Smooth muscle cell (in vitro differentiated cells): ENCODE results near the gene TTLL5. TPM values are rescaled to one million over a fixed set of nuclear protein-coding genes. Genes with fewer than 3 reads are reported as not detected.

ENCODE experiments used
- DNase-seq: peaks from one replicate; lab custom pipeline; 2025; ENCODE audit not compliant: unreplicated experiment; lab: John Stamatoyannopoulos, UW
- H2AFZ ChIP-seq: fragments of 200-600 bp; sonication (generic); 2 replicates; pipeline ENCODE4 v1.6.0; 2016; ENCODE audit warnings: antibody characterized with exemption, low read depth, mild to moderate bottlenecking
- H3F3A ChIP-seq: fragments of 200-600 bp; sonication (generic); 2 replicates; pipeline ENCODE4 v1.6.0; 2017; ENCODE audit warnings: antibody characterized with exemption, low read depth
- H3K27ac ChIP-seq: fragments of 200-600 bp; sonication (generic); 2 replicates; pipeline ENCODE4 v1.5.1; 2016; ENCODE audit warnings: low read depth, mild to moderate bottlenecking
- H3K27me3 ChIP-seq: fragments of 200-600 bp; sonication (generic); 2 replicates; pipeline ENCODE4 v1.6.1; 2016; ENCODE audit warnings: low read depth, mild to moderate bottlenecking
- H3K36me3 ChIP-seq: fragments of 200-600 bp; sonication (generic); 2 replicates; pipeline ENCODE4 v1.5.1; 2016; ENCODE audit warnings: low read depth
- H3K4me1 ChIP-seq: fragments of 200-600 bp; sonication (generic); 2 replicates; pipeline ENCODE4 v1.5.1; 2016; ENCODE audit warnings: low read depth
- H3K4me2 ChIP-seq: fragments of 200-600 bp; sonication (generic); 2 replicates; pipeline ENCODE4 v1.6.0; 2016; ENCODE audit warnings: mild to moderate bottlenecking
- H3K4me3 ChIP-seq: fragments of 200-600 bp; sonication (generic); 2 replicates; pipeline ENCODE4 v1.5.1; 2016; ENCODE audit warnings: mild to moderate bottlenecking
- H3K79me2 ChIP-seq: fragments of 200-600 bp; sonication (generic); 2 replicates; pipeline ENCODE4 v1.6.0; 2016; ENCODE audit warnings: low read depth, mild to moderate bottlenecking
- H3K9ac ChIP-seq: fragments of 200-600 bp; sonication (generic); 2 replicates; pipeline ENCODE4 v1.6.0; 2016; ENCODE audit warnings: low read depth
- H3K9me3 ChIP-seq: fragments of 200-600 bp; sonication (generic); replicated peaks from 2 replicates; pipeline ENCODE4 v1.5.1; 2016; ENCODE audit warnings: low read depth
- H4K20me1 ChIP-seq: fragments of 200-600 bp; sonication (generic); 2 replicates; pipeline ENCODE4 v1.6.0; 2016; ENCODE audit warnings: low read depth
- CTCF ChIP-seq: fragments of 200-600 bp; sonication (generic); IDR thresholded peaks from 2 replicates; pipeline ENCODE4 v1.5.1; 2017; ENCODE audit warnings: borderline replicate concordance, mild to moderate bottlenecking, antibody characterized with exemption; ENCODE audit not compliant: insufficient read depth, poor library complexity, severe bottlenecking
- WGBS: methylation state at CpG from one replicate; pipeline ENCODE4 v1.1.7; 2016; ENCODE audit warnings: low lambda C conversion rate; 5-methylcytosine and 5-hydroxymethylcytosine counted together
- polyA plus RNA-seq: library from polyadenylated mRNA; unstranded; fragments of >200 nt; fragmentation: Nextera tagmentation; extraction: Ambion mirVana; gene quantifications from 2 replicates; pipeline ENCODE4 v1.2.1, GENCODE V29; 2016
- total RNA-seq: library from RNA; depleted of rRNA; stranded (reverse); fragments of >200 nt; gene quantifications from 2 replicates; pipeline ENCODE4 v1.2.3, GENCODE V29; 2014

TTLL5 gene
- total and polyA plus RNA-seq, 2 experiments from 2014 or later, result 12.6 to 38.0 TPM

- Histone ChIP-seq H2AFZ (no peak overlapping the region), H3K36me3 (peaks cover 5% of the 10 kb centered on the region), H3K9me3 (no peaks in the 10 kb centered on the region), H3K4me3 (no peak overlapping the region), H3K27me3 (no peaks in the 10 kb centered on the region), H3K4me2 (no peak overlapping the region), H3K27ac (no peak overlapping the region), H3K79me2 (no peaks in the 10 kb centered on the region), H3K9ac (no peak overlapping the region), H3F3A (no peaks in the 10 kb centered on the region), H3K4me1 (no peaks in the 10 kb centered on the region), H4K20me1 (peaks cover 26% of the 10 kb centered on the region)
- TF ChIP-seq CTCF, result no peak
- DNase-seq, result no peak
- 79% methylated on average over 17 of the region's 17 CpGs for WGBS
Observed at GRCh38 chr14:75995372-75996041, 334.5 kb downstream of the TTLL5 start.

- no peak for DNase-seq
- H3K79me2 ChIP-seq, result no peaks in the 10 kb centered on the region
- H3F3A ChIP-seq, result no peaks in the 10 kb centered on the region
- no peak for TF ChIP-seq CTCF
- WGBS, result 90% methylated on average over 1 of the region's 1 CpG
- H4K20me1 ChIP-seq, result peaks cover 26% of the 10 kb centered on the region
- H2AFZ ChIP-seq, result no peak overlapping the region
- no peak overlapping the region for H3K4me3 ChIP-seq
- H3K9ac ChIP-seq, result no peak overlapping the region
- peaks cover 12% of the 10 kb centered on the region for H3K36me3 ChIP-seq
- no peak overlapping the region for H3K4me2 ChIP-seq
- H3K27ac ChIP-seq, result no peak overlapping the region
- no peaks in the 10 kb centered on the region for H3K27me3 ChIP-seq
- H3K9me3 ChIP-seq, result no peaks in the 10 kb centered on the region
- H3K4me1 ChIP-seq, result no peaks in the 10 kb centered on the region
Observed at GRCh38 chr14:75996488-75996887, 335.4 kb downstream of the TTLL5 start.

- H3K9me3 ChIP-seq, result peaks cover 3% of the 10 kb centered on the region
- no peak for DNase-seq
- no peak overlapping the region for H2AFZ ChIP-seq
- TF ChIP-seq CTCF, result no peak
- H3K27ac ChIP-seq, result no peak overlapping the region
- H3K4me2 ChIP-seq, result no peak overlapping the region
- H3K4me1 ChIP-seq, result no peaks in the 10 kb centered on the region
- 95% methylated on average over 6 of the region's 6 CpGs for WGBS
- H3K79me2 ChIP-seq, result no peaks in the 10 kb centered on the region
- peaks cover 26% of the 10 kb centered on the region for H4K20me1 ChIP-seq
- H3K4me3 ChIP-seq, result no peak overlapping the region
- no peaks in the 10 kb centered on the region for H3K27me3 ChIP-seq
- H3K36me3 ChIP-seq, result peaks cover 19% of the 10 kb centered on the region
- no peak overlapping the region for H3K9ac ChIP-seq
- H3F3A ChIP-seq, result no peaks in the 10 kb centered on the region
Observed at GRCh38 chr14:75999511-76000190, 338.6 kb downstream of the TTLL5 start.
